ENCODE data around the gene TMEM145.

TMEM145 gene

DNA sequence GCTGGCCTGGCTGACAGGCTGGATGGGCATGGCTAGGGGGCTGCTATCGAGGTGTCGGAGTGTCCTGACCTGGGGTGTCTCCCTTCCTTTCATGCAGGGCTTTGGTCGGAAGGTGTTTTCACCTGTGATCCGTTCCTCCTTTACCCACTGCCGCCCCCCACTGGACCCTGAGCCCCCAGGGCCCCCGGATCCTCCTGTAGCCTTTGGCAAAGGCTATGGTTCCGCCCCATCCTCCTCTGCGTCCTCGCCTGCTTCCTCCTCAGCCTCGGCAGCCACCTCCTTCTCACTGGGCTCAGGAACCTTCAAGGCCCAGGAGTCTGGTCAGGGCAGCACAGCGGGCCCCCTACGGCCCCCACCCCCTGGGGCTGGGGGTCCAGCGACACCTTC, 23.0 kb upstream of the TMEM145 start:
- no peak for DNase-seq

DNA sequence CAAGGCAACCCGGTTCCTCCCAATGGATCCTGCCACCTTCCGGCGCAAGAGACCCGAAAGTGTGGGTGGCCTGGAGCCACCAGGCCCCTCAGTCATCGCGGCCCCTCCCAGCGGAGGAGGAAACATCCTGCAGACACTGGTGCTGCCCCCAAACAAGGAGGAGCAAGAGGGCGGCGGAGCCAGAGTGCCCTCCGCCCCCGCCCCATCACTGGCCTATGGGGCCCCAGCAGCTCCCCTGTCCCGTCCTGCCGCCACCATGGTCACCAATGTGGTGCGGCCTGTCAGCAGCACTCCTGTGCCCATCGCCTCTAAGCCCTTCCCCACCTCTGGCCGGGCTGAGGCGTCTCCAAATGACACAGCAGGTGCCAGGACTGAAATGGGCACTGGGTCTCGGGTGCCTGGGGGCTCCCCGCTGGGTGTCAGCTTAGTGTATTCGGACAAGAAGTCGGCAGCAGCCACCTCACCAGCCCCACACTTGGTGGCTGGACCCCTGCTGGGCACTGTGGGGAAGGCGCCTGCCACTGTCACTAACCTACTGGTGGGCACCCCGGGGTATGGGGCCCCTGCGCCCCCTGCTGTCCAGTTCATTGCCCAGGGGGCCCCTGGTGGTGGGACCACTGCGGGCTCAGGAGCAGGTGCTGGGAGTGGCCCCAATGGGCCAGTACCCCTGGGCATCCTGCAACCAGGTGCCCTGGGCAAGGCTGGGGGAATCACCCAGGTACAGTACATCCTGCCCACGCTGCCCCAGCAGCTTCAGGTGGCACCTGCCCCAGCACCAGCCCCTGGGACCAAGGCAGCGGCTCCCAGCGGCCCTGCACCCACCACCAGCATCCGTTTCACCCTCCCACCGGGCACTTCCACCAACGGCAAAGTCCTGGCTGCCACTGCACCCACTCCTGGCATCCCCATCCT, 22.3 kb upstream of the TMEM145 start:
- no peak for DNase-seq

DNA sequence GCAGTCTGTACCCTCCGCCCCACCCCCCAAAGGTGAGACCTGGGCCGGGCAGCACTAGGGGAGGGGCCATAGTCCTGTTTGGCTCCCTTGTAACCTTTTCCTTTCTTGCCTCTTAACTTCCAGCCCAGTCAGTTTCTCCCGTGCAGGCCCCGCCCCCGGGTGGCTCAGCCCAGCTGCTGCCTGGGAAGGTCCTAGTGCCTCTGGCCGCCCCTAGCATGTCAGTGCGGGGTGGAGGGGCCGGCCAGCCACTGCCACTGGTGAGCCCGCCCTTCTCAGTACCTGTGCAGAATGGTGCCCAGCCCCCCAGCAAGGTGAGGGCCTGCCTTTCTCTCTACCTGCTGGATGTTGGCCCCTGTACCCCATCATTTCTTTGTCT, 21.7 kb upstream of the TMEM145 start:
- no peak for DNase-seq

DNA sequence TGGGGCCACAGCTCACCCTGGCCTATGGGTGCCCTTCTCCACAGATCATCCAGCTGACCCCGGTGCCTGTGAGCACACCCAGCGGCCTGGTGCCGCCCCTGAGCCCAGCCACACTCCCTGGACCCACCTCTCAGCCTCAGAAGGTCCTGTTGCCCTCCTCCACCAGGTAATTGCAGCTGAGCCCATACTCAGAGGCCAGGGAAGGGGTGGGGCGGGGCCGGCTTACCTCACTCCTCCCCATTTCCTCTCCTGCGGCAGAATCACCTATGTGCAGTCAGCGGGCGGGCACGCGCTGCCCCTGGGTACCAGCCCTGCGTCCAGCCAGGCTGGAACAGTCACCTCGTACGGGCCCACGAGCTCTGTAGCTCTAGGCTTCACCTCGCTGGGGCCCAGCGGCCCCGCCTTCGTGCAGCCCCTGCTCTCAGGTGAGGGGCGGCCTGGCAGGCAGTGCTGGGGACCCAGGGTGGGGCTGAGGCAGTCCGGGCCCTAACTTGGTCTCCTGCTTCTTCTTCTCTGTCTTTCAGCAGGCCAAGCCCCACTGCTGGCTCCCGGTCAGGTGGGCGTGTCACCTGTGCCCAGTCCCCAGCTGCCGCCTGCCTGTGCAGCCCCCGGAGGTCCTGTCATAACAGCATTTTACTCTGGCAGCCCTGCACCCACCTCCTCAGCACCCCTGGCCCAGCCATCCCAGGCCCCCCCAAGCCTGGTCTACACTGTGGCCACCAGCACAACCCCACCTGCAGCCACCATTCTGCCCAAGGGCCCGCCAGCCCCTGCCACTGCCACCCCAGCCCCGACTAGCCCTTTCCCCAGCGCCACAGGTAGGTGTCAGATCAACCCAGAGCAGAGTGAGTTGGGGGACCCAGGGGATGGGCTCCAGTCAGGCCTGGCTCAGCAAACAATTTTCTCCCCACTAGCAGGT, 20.8 kb upstream of the TMEM145 start:
- no peak for DNase-seq

DNA sequence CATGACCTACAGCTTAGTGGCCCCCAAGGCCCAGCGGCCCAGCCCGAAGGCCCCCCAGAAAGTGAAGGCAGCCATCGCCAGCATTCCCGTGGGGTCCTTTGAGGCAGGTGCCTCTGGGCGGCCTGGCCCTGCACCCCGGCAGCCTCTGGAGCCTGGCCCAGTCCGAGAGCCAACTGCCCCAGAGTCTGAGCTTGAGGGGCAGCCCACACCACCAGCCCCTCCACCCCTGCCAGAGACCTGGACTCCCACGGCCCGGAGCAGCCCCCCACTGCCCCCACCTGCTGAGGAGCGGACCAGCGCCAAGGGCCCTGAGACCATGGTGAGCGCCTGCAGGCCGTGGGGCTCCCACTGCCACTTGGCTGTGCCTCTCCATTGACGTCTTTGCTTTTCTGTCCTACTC, 20.1 kb upstream of the TMEM145 start:
- no peak for DNase-seq

DNA sequence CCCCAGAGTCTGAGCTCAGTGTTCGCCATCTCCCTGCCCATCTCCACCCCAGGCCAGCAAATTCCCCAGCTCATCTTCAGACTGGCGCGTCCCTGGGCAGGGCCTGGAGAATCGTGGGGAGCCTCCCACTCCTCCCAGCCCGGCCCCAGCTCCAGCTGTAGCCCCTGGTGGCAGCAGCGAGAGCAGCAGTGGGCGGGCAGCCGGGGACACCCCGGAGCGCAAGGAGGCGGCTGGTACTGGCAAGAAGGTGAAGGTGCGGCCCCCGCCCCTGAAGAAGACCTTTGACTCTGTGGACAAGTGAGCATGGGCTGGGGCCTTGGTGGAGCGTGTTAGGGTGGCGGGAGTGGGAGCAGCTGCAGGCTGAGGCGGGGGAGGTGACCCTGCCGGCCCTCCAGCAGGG, 19.6 kb upstream of the TMEM145 start:
- DNase-seq: no peak

DNA sequence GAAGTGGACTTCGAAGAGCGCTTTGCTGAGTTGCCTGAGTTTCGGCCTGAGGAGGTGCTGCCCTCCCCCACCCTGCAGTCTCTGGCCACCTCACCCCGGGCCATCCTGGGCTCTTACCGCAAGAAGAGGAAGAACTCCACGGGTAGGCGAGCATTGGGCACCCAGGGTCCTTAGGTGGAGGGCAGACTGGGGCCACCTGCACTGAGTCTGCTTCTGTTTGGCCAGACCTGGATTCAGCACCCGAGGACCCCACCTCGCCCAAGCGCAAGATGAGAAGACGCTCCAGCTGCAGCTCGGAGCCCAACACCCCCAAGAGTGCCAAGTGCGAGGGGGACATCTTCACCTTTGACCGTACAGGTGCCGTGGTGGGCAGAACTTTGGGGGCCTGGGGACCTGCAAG, 19.2 kb upstream of the TMEM145 start:
- no peak for DNase-seq

DNA sequence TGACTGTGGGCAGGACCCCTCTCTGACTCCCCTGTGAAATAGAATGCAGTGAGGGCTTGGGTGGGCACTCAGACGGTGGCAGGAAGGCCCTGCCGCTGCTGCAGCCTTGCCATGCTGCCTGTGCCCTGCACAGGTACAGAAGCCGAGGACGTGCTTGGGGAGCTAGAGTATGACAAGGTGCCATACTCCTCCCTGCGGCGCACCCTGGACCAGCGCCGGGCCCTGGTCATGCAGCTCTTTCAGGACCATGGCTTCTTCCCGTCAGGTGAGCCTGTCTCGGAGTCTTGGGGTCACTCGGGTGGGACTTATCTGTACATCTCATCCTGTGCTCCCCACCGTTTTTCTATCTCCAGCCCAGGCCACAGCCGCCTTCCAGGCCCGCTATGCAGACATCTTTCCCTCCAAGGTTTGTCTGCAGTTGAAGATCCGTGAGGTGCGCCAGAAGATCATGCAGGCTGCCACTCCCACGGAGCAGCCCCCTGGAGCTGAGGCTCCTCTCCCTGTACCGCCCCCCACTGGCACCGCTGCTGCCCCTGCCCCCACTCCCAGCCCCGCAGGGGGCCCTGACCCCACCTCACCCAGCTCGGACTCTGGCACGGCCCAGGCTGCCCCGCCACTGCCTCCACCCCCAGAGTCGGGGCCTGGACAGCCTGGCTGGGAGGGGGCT, 18.5 kb upstream of the TMEM145 start:
- no peak for DNase-seq

DNA sequence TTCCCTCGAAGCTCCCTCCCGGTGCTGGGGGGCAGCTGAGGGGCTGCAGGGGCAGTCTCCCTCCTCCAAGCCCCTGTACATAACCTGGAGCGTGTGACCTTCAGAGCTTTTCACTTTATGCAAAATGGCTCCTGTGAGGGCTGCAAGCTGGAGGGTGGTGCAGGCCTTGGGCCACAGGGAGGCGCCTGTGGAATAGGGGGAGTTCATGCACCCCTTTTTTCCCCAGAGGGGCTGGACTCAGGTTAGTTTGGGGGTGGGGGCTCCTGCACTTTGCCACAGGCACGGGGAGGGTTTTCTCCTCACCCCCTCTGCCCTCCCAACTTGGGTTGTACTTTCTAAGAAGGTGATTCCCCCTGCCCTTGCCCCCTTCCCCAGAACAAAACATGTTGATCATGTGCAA, 17.8 kb upstream of the TMEM145 start:
- DNase-seq: no peak

DNA sequence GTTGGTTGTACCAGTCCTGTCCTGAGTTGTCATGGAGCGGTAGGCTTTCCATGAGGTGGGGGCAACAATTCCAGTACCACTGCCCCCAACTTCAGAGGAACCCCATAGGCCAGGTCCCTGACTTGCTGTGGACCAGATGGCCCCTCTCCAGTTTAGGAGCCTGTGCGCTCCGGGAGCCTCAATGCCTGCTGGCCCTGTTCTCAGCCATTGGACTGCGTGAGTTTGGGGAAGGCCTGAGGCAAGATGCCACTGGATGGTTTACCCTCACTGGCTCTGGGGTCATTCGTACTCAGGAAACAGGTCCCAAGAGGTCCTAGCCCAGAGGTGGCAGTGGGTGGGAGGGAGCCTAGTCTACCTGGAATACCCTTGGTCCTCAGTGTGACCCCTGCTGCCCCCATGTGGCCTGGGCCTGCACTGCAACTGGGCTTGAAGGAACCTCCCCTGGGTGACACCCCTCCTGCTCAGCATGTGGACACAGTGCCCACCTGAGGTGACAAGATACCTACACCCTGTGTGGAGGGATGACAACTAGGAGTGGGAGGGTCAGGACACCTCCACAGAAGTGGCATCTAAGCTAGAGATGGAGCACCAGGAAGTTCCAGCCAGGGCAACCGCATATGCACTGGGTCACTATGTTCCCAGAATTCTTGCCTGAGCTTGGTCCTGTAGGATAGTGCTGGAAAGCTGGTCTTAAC, 17.1 kb upstream of the TMEM145 start:
- peak; percentile 40 for DNase-seq

DNA sequence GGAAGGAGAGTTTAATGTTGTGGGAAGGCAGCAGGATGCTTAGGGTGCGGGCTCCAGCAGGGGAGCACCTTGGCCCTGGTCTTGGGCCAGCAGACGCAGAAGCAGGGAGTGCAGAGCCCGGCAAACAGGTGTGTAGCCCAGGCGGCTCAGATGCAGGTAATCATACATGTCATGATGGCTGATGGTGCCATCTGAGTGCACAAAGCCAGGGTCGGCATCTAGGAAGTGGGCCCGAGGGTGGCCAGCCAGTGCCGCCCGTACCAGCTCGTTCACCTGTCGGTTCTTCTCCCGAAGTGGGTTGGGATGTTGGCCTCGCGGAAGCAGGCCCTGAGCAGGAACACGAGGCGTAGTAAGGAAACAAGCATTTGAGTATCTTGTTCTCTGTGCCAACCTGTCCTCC, 16.1 kb upstream of the TMEM145 start:
- DNase-seq: no peak

DNA sequence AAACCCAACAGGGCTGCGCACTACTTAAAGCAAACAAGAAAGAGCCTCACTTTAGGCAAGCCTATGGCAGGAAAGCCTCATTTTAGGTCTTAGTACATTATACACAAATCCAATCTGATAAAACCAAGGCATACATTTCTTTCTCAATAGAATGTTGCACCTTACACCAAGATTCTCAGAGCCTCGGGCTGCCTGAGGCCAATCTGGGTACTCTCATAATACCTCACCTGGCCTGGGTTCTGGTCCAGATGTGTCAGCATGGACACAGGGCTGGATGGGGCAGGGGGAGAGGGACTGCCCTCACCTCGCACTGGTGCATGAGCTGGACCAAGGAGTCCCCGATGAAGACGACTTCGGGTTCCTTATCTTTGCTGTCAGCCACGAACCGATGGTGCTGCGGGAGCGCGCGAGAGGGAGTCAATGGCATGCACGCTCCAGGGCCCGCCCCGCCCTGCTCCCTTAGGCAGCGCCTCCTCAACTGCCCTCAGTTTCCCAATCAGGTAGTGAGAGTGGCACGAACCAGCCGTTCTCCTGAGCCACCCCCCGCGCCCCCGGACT, 11.4 kb upstream of the TMEM145 start, which contains the start of gene PRR19:
Gene PRR19, plus strand, starts transcription at position 487 of the 558 bp plus-strand sequence. CDS start 7,453 bp downstream, outside the sequence.
- DNase-seq: peak; percentile 34

DNA sequence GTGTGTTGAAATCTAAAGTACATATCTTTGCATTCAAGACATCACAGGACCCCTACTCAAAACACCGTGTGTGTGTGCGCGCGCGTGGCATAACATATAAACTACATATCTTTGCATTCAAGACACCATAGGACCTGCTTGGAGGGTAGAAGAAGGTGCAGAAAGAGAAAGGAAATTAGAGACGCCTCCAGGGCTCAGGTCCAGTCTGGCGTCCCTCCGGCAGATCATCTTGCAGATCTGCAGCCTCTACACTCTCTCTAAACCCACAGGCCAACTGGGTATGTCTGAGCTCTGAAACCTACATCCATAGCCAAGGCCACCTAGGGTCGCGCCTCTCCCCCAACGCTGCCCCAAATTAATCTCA, 10.0 kb upstream of the TMEM145 start:
- no peak for DNase-seq

DNA sequence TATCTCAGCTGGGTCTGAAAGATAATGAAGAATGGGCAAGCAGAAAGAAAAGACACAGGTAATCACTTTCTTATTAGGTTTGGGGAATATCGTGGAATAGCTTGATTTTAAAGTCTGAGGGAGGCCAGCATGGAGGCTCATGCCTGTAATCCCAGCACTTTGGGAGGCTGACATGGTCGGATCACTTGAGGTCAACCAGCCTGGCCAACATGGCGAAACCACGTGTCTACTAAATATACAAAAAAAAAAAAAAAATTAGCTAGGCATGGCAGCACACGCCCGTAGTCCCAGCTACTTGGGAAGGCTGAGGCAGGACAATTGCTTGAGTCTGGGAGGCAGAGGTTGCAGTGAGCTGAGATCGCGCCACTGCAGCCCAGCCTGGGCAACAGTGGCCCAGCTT, 9.2 kb upstream of the TMEM145 start:
- DNase-seq: no peak

DNA sequence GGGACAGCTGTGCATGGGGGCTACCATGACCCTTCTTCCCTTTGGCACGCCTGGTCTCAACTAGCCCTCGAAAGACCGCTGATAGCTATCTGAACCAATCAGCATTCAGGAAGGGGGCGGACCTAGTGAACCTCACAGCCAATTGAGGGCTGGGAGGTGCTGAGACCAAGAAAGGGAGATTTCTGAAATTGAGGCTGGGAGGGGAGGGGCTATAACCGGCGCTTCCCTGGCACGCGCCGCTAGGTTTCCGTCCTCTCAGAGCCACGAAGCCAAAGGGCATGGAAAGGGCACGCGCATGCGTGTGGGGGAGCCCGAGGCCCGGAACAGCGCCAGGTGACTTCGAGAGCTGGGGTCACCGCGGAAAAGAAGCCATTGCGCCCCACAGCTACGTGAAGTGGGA, 6.5 kb upstream of the TMEM145 start:
- no peak for DNase-seq

DNA sequence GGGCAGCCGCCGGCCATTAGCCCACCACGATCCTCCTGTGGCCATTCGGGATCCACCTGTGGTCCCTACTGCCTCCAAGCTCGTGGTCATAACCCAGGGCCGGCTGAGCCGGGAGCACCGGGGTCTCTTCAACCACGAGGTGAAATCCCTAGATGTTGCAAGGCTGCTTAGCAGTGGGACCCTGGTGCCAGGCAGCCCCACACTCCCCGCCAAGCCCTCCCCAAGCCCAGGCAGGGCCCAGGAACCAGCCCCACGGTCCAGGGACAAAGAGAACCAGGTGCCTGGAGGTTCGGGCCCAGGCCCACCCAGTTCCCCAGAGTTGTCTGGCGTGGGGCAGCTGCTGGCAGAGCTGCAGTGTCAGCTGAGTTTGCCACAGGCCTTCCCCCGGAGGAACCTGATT, 3.4 kb upstream of the TMEM145 start:
- DNase-seq: no peak

DNA sequence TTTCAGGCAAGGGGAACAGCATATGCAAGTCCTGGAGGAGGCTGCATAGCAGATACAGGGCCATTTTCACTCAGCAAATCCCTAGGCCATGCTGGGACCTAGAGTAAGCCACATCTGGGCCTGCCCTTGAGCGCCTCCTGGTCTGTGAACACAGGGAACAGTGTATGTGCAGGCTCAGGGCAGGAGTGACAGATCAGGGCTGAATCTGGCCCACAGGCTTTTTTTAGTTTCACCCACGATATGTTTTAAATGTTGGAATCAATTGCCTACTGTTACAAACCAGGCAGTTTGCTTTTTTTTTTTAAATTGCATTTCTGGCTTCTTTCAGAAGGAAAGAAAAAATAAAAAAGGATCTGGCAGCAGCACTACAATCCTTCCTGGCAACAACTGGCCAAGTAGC, 1.5 kb upstream of the TMEM145 start:
- no peak for DNase-seq

DNA sequence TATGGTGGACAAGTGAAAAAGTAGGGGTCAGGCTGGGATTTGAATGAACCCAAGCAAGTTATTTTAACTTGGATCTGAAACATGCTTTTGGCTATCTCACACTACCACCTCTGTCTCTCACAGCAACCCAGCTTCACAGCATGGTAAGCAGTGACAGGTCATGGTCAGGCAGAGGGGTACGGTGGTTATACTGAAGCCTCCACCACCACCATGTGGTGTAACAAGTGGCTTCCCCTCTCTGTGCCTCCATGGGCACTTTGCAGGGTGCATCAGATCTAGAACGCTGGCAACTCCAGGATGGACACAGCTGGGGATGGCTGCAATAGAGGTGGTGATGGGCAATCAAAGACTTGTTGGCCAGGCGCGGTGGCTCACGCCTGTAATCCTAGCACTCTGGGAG, 739 bp upstream of the TMEM145 start:
- DNase-seq: no peak

DNA sequence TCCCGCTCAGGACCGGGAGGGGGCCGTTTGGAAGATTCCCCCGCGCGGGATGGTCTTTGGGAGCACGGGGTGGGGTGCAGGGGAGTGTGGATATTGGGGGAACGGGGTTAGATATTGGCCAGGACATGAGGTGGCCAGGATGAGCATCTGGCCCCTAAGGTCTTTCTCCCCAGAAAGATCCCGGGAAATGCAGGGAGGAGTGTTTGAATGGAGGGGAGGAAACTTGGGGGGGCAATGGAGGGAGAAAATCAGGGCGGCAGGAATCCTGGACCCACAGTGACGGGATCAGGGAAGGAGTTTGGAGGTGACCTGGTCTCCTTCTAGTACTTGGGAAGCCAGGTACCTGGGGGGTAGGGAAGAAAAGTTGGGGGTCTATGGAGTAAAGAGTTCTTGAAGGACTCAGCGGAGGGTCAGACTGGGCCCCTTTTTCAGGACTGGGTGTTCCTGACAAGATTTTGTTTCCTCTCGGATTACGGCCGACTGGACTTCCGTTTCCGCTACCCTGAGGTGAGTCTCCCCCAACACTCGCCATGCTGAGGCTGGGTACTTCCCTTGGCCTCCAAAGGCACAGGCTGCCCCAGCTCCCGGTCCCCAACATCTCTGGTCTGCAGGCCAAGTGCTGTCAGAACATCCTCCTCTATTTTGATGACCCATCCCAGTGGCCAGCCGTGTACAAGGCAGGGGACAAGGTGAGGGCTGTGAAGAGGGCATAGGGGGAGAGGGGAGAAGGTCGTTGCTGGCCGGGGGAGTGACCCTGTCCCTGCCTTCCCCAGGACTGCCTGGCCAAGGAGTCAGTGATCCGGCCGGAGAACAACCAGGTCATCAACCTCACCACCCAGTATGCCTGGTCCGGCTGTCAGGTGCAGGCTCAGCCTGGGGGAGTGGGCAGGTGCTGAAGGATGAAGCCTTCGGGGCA, 989 bp downstream of the TMEM145 start:
- no peak for DNase-seq

DNA sequence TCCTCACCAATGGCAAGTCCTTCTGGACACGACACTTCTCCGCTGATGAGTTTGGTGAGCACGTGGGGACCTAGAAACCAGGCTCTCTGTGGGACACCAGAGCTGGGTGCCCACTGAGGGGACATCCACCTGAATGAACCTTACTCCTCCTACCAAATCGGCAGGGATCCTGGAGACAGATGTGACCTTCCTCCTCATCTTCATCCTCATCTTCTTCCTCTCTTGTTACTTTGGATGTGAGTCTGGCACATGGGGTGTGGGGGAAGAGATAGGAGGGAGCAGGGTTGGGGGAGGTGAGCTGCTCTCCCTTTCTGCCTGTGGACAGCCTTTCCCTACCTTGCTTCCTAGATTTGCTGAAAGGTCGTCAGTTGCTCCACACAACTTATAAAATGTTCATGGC, 1.9 kb downstream of the TMEM145 start:
- no peak for DNase-seq
